ENCODE results near the gene COPS9. TPM values are rescaled to one million over a fixed set of nuclear protein-coding genes. Genes with fewer than 3 reads are reported as not detected.

COPS9 gene
- total and polyA plus RNA-seq, 10 of the 15 experiments (the other 5 are each of a cell fraction or from before 2014, with no cell fraction given), result 80.8 to 419 (median 213) TPM

- DNase-seq (ENCODE audit: low read depth, low spot score) (no peak), ATAC-seq (no peak), FAIRE-seq (no peak)
- in situ Hi-C loops (cut with MboI) (no loop called here), intact Hi-C loops (cut with micrococcal nuclease; ENCODE audit: unreplicated experiment) (no loop called here)
- no peaks in the 10 kb centered on the region; a peak in 1 of 4 replicates for H3K27me3 ChIP-seq (replicated peaks in 1 of 2; ENCODE audit: control insufficient read depth in 2 of 2, insufficient read depth in 2 of 2, low read length in 1 of 2)
- H3K27ac ChIP-seq (ENCODE audit: control insufficient read depth, insufficient read depth), result no peak overlapping the region
- no peaks in the 10 kb centered on the region for H3K36me3 ChIP-seq (ENCODE audit: control insufficient read depth in 2 of 2, insufficient read depth in 2 of 2, low read length in 1 of 2)
- H3K4me2 ChIP-seq (ENCODE audit: control insufficient read depth, insufficient read depth), result no peak overlapping the region
- ChIA-PET POLR2A (no interaction called here), SMC1A (ENCODE audit: uncharacterized antibody, unreplicated experiment) (no interaction called here), CTCF (no interaction called here), RAD21 (ENCODE audit: unreplicated experiment) (no interaction called here)
- TF ChIP-seq, protein P1, sequence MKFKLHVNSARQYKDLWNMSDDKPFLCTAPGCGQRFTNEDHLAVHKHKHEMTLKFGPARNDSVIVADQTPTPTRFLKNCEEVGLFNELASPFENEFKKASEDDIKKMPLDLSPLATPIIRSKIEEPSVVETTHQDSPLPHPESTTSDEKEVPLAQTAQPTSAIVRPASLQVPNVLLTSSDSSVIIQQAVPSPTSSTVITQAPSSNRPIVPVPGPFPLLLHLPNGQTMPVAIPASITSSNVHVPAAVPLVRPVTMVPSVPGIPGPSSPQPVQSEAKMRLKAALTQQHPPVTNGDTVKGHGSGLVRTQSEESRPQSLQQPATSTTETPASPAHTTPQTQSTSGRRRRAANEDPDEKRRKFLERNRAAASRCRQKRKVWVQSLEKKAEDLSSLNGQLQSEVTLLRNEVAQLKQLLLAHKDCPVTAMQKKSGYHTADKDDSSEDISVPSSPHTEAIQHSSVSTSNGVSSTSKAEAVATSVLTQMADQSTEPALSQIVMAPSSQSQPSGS (IDR thresholded peaks at IDR 0.05; ENCODE audit: low read length), result no peak
- no peak for TF ChIP-seq MAX (IDR thresholded peaks at IDR 0.05; ENCODE audit: low read depth, low read length)
- no peak for TF ChIP-seq MYB (IDR thresholded peaks at IDR 0.05; ENCODE audit: borderline replicate concordance, low read depth, low read length)
- no peak for TF ChIP-seq JUND (IDR thresholded peaks at IDR 0.05; ENCODE audit: low read depth, low read length)
- no peak for TF ChIP-seq SMARCA5 (IDR thresholded peaks at IDR 0.05)
- H3K9ac ChIP-seq (ENCODE audit: control insufficient read depth, insufficient read depth, low read length), result no peak overlapping the region
- WGBS (ENCODE audit: insufficient coverage, insufficient replicate concordance, low lambda C conversion rate, missing lambda C conversion rate), result 9% methylated on average over 4 of the region's 4 CpGs
- BruUV-seq (replicated peaks), result no TSS peak
- no peaks in the 10 kb centered on the region; the same call in 2 of the 3 replicates for H3K9me3 ChIP-seq (replicated peaks; ENCODE audit: control insufficient read depth, insufficient read depth, low read length)
- peaks cover 3% of the 10 kb centered on the region; the same call in 1 of the 2 replicates for H3K4me1 ChIP-seq (ENCODE audit: control insufficient read depth, insufficient read depth, low read length)
- no peaks in the 10 kb centered on the region for H3K79me2 ChIP-seq (ENCODE audit: control insufficient read depth, insufficient read depth, low read length)
- no peaks in the 10 kb centered on the region for H4K20me1 ChIP-seq (ENCODE audit: control insufficient read depth, insufficient read depth)
- H2AFZ ChIP-seq (ENCODE audit: control insufficient read depth, low read depth, low read length), result no peak overlapping the region
- no peak overlapping the region for H3K4me3 ChIP-seq
Observed at GRCh38 chr2:240182476-240182875, 46.4 kb upstream of the COPS9 start.

DNA sequence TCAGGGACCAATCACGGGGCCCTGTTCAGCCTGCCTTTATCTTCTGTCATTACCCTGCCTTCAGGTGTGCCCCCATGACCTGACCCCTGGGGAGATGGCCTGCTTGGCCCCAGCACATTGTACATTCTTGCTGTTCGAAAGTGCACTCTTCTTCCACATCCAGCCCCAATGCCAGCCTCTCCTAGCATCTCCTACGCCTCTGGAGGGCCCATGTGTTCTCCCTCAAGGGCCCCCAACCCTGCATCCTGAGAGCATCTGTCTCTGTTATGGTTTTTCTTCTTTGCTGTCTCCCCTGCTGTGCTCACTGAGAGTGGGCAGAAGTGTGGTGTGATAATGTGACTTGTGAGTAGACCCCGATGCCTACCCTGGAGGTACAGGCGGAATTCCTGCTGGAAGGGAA lies 45.9 kb upstream of the COPS9 start:
- DNase-seq (ENCODE audit: low read depth, low spot score) (no peak), FAIRE-seq (no peak), ATAC-seq (no peak)
- H3K4me1 ChIP-seq (ENCODE audit: control insufficient read depth, insufficient read depth, low read length), result peaks cover 3% of the 10 kb centered on the region; the same call in 1 of the 2 replicates
- no peak overlapping the region for H3K4me3 ChIP-seq
- H3K9ac ChIP-seq (ENCODE audit: control insufficient read depth, insufficient read depth, low read length), result no peak overlapping the region
- SMC1A ChIA-PET (ENCODE audit: uncharacterized antibody, unreplicated experiment), result no interaction called here
- RAD21 ChIA-PET (ENCODE audit: unreplicated experiment), result no interaction called here
- H3K27me3 ChIP-seq (replicated peaks in 1 of 2; ENCODE audit: control insufficient read depth in 2 of 2, insufficient read depth in 2 of 2, low read length in 1 of 2), result no peaks in the 10 kb centered on the region; a peak in 1 of 4 replicates
- no peaks in the 10 kb centered on the region for H4K20me1 ChIP-seq (ENCODE audit: control insufficient read depth, insufficient read depth)
- CTCF ChIA-PET, result no interaction called here
- H3K27ac ChIP-seq (ENCODE audit: control insufficient read depth, insufficient read depth), result no peak overlapping the region
- WGBS (ENCODE audit: insufficient coverage, insufficient replicate concordance, low lambda C conversion rate, missing lambda C conversion rate), result 9% methylated on average over 5 of the region's 5 CpGs
- H2AFZ ChIP-seq (ENCODE audit: control insufficient read depth, low read depth, low read length), result no peak overlapping the region
- no peaks in the 10 kb centered on the region for H3K36me3 ChIP-seq (ENCODE audit: control insufficient read depth in 2 of 2, insufficient read depth in 2 of 2, low read length in 1 of 2)
- TF ChIP-seq, protein P2, sequence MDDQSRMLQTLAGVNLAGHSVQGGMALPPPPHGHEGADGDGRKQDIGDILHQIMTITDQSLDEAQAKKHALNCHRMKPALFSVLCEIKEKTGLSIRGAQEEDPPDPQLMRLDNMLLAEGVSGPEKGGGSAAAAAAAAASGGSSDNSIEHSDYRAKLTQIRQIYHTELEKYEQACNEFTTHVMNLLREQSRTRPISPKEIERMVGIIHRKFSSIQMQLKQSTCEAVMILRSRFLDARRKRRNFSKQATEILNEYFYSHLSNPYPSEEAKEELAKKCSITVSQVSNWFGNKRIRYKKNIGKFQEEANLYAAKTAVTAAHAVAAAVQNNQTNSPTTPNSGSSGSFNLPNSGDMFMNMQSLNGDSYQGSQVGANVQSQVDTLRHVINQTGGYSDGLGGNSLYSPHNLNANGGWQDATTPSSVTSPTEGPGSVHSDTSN (IDR thresholded peaks at IDR 0.05; ENCODE audit: insufficient replicate concordance, low read depth, low read length), result no peak
- in situ Hi-C loops (cut with MboI) (no loop called here), intact Hi-C loops (cut with micrococcal nuclease; ENCODE audit: unreplicated experiment) (no loop called here)
- POLR2A ChIA-PET, result no interaction called here
- no peaks in the 10 kb centered on the region for H3K9me3 ChIP-seq (replicated peaks; ENCODE audit: control insufficient read depth, insufficient read depth, low read length)
- no peaks in the 10 kb centered on the region for H3K79me2 ChIP-seq (ENCODE audit: control insufficient read depth, insufficient read depth, low read length)
- no peak overlapping the region for H3K4me2 ChIP-seq (ENCODE audit: control insufficient read depth, insufficient read depth)
- no TSS peak for BruUV-seq (replicated peaks)
